PC-9 (cell line): ENCODE data around the gene GLP2R.

Experiments used
- EZH2 ChIP-seq: fragments of 200-600 bp; sonication (generic); IDR thresholded peaks from 2 replicates; pipeline ENCODE4 v1.8.0; 2017; ENCODE audit warnings: antibody characterized with exemption, low read depth
- TF ChIP-seq, protein P1 (sequence below): fragments of 200-600 bp; sonication (generic); conservative IDR thresholded peaks from 2 replicates; pipeline ENCODE4 v1.6.1; 2017; ENCODE audit warnings: mixed run types, antibody characterized with exemption, mild to moderate bottlenecking, moderate library complexity

DNA sequence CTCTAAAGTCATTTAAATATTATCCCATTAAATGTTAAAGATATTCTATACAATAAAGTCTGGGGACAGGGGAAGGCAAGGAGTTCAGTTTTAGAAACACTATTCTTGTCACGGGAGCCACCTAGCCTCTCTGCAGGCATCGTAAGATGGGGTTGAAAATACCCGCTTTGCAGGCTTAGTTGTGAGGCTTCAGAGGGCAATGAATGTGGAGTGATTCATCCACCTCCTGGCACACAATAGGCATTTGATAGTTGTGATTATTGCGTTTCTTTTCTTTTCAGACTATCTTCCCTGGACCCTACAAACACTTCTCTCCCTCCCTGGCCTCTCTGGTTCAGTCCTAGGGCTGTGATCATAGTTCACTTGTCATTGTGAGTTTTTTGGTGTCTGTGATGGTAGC is 19.6 kb downstream of the GLP2R start:
- no peak for TF ChIP-seq EZH2
- TF ChIP-seq, protein P1, sequence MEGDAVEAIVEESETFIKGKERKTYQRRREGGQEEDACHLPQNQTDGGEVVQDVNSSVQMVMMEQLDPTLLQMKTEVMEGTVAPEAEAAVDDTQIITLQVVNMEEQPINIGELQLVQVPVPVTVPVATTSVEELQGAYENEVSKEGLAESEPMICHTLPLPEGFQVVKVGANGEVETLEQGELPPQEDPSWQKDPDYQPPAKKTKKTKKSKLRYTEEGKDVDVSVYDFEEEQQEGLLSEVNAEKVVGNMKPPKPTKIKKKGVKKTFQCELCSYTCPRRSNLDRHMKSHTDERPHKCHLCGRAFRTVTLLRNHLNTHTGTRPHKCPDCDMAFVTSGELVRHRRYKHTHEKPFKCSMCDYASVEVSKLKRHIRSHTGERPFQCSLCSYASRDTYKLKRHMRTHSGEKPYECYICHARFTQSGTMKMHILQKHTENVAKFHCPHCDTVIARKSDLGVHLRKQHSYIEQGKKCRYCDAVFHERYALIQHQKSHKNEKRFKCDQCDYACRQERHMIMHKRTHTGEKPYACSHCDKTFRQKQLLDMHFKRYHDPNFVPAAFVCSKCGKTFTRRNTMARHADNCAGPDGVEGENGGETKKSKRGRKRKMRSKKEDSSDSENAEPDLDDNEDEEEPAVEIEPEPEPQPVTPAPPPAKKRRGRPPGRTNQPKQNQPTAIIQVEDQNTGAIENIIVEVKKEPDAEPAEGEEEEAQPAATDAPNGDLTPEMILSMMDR: no peak
